H1 (cell line): ENCODE measurements around the gene EPHB6. TPM values are rescaled to one million over a fixed set of nuclear protein-coding genes. Genes with fewer than 3 reads are reported as not detected.

Source experiments
- CBX8 ChIP-seq: fragments of 300-800, 300-1000 bp; sonication (generic); IDR thresholded peaks from 2 replicates; pipeline ENCODE4 v1.7.1; 2016; ENCODE audit warnings: low read depth, low read length, borderline replicate concordance
- EGR1 ChIP-seq: IDR thresholded peaks from 2 replicates; pipeline ENCODE4 v1.6.1; 2011; ENCODE audit warnings: low read depth, low read length, borderline replicate concordance
- polyA plus RNA-seq, 7 experiments: library from polyadenylated mRNA; depleted of rRNA in 3 of 7; stranded (reverse) in 5 of 7; unstranded in 2 of 7; fragments of >200 nt in 5 of 7; fragments of 200-250 nt in 2 of 7; gene quantifications; 1 replicate in 5 of 7; 2 replicates in 1 of 7; 4 replicates in 1 of 7; pipeline versions ENCODE4 v1.2.1 to v1.2.3, GENCODE V29; 2011 to 2013; ENCODE audit warnings: missing spikeins in 2 of 7, mixed read lengths in 2 of 7
- total RNA-seq: library from RNA; stranded (reverse); fragmentation: NEBNext Ultra II Directional; extraction: Animal tissue kit (Norgen Biotek cat#: 25700); gene quantifications from 2 replicates; pipeline ENCODE4 v1.2.1, GENCODE V29; 2021
- TF ChIP-seq, protein P1 (sequence below): fragments of 300-600 bp; sonication (generic); IDR thresholded peaks from 2 replicates; pipeline ENCODE4 v1.7.1; 2012; ENCODE audit warnings: low read length, moderate library complexity, mild to moderate bottlenecking, inconsistent platforms; ENCODE audit not compliant: insufficient replicate concordance
- TF ChIP-seq, protein P2 (sequence below): IDR thresholded peaks from 2 replicates; pipeline ENCODE4 v1.6.1; 2012; ENCODE audit warnings: inconsistent platforms

Gene EPHB6
- total and polyA plus RNA-seq, 2 of the 8 experiments (the other 6 are each of a cell fraction or from before 2014, with no cell fraction given): 19.7 TPM

DNA sequence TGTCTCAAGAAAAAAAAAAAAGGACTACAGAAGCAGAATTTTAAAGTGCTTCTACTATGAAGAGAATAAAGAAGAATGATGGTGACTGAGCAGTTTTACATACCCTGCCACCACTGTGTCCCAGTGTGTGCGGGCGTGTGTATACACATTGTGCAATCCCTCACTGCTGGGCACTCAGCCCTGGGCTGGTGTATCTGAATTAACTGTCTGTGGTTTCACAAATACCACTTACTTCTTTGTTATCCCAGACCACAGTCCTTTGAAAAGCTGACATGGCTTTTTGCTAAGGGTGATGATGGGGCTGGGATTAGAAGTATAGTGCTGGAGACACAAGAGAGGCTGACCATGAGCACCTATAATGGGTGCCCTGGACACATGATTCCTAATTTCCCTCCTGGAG, 51.8 kb downstream of the EPHB6 start (continued):
- TF ChIP-seq, protein P1, sequence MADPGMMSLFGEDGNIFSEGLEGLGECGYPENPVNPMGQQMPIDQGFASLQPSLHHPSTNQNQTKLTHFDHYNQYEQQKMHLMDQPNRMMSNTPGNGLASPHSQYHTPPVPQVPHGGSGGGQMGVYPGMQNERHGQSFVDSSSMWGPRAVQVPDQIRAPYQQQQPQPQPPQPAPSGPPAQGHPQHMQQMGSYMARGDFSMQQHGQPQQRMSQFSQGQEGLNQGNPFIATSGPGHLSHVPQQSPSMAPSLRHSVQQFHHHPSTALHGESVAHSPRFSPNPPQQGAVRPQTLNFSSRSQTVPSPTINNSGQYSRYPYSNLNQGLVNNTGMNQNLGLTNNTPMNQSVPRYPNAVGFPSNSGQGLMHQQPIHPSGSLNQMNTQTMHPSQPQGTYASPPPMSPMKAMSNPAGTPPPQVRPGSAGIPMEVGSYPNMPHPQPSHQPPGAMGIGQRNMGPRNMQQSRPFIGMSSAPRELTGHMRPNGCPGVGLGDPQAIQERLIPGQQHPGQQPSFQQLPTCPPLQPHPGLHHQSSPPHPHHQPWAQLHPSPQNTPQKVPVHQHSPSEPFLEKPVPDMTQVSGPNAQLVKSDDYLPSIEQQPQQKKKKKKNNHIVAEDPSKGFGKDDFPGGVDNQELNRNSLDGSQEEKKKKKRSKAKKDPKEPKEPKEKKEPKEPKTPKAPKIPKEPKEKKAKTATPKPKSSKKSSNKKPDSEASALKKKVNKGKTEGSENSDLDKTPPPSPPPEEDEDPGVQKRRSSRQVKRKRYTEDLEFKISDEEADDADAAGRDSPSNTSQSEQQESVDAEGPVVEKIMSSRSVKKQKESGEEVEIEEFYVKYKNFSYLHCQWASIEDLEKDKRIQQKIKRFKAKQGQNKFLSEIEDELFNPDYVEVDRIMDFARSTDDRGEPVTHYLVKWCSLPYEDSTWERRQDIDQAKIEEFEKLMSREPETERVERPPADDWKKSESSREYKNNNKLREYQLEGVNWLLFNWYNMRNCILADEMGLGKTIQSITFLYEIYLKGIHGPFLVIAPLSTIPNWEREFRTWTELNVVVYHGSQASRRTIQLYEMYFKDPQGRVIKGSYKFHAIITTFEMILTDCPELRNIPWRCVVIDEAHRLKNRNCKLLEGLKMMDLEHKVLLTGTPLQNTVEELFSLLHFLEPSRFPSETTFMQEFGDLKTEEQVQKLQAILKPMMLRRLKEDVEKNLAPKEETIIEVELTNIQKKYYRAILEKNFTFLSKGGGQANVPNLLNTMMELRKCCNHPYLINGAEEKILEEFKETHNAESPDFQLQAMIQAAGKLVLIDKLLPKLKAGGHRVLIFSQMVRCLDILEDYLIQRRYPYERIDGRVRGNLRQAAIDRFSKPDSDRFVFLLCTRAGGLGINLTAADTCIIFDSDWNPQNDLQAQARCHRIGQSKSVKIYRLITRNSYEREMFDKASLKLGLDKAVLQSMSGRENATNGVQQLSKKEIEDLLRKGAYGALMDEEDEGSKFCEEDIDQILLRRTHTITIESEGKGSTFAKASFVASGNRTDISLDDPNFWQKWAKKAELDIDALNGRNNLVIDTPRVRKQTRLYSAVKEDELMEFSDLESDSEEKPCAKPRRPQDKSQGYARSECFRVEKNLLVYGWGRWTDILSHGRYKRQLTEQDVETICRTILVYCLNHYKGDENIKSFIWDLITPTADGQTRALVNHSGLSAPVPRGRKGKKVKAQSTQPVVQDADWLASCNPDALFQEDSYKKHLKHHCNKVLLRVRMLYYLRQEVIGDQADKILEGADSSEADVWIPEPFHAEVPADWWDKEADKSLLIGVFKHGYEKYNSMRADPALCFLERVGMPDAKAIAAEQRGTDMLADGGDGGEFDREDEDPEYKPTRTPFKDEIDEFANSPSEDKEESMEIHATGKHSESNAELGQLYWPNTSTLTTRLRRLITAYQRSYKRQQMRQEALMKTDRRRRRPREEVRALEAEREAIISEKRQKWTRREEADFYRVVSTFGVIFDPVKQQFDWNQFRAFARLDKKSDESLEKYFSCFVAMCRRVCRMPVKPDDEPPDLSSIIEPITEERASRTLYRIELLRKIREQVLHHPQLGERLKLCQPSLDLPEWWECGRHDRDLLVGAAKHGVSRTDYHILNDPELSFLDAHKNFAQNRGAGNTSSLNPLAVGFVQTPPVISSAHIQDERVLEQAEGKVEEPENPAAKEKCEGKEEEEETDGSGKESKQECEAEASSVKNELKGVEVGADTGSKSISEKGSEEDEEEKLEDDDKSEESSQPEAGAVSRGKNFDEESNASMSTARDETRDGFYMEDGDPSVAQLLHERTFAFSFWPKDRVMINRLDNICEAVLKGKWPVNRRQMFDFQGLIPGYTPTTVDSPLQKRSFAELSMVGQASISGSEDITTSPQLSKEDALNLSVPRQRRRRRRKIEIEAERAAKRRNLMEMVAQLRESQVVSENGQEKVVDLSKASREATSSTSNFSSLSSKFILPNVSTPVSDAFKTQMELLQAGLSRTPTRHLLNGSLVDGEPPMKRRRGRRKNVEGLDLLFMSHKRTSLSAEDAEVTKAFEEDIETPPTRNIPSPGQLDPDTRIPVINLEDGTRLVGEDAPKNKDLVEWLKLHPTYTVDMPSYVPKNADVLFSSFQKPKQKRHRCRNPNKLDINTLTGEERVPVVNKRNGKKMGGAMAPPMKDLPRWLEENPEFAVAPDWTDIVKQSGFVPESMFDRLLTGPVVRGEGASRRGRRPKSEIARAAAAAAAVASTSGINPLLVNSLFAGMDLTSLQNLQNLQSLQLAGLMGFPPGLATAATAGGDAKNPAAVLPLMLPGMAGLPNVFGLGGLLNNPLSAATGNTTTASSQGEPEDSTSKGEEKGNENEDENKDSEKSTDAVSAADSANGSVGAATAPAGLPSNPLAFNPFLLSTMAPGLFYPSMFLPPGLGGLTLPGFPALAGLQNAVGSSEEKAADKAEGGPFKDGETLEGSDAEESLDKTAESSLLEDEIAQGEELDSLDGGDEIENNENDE: no peak
- TF ChIP-seq CBX8 (no peak), EGR1 (no peak)
- TF ChIP-seq, protein P2, sequence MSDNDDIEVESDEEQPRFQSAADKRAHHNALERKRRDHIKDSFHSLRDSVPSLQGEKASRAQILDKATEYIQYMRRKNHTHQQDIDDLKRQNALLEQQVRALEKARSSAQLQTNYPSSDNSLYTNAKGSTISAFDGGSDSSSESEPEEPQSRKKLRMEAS: no peak
- TF ChIP-seq, all 59 proteins: peak for 0
